ENCODE data around the gene RAP2B. TPM values are rescaled to one million over a fixed set of nuclear protein-coding genes. Genes with fewer than 3 reads are reported as not detected.

Gene RAP2B
- total RNA-seq, 2 experiments from 2014 or later, result 12.7 to 13.0 TPM

DNA sequence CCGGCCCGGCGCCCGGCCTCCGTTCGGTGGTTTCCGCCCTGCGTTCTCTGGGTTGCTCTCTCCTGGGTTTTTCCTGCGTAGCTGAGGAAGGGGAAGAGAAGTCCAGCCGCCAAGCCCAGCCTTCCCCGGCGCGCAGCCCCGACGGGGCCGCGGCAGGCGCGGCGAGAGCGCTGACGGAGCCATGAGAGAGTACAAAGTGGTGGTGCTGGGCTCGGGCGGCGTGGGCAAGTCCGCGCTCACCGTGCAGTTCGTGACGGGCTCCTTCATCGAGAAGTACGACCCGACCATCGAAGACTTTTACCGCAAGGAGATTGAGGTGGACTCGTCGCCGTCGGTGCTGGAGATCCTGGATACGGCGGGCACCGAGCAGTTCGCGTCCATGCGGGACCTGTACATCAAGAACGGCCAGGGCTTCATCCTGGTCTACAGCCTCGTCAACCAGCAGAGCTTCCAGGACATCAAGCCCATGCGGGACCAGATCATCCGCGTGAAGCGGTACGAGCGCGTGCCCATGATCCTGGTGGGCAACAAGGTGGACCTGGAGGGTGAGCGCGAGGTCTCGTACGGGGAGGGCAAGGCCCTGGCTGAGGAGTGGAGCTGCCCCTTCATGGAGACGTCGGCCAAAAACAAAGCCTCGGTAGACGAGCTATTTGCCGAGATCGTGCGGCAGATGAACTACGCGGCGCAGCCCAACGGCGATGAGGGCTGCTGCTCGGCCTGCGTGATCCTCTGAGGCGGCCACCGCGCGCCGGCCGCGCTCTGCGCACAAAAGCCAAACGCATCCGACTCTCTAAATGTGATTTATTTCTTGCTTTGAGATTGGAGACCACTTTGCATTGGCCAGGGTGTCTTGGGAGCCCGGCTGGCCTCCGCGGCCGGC is 727 bp downstream of the RAP2B start:
- no peaks in the 10 kb centered on the region for H3K27me3 Mint-ChIP-seq
- peaks cover 40% of the 10 kb centered on the region for H3K4me1 Mint-ChIP-seq (ENCODE audit: low read depth)
- H3K27ac Mint-ChIP-seq, result peak overlapping the region; percentile 98
- intact Hi-C loops (cut with micrococcal nuclease), result loop anchor here (5.0 to 10.0 kb wide), 6 partner anchors 282 to 1960 kb away; partner anchors contain the start of genes GPR171 and MBNL1
- DNase-seq, result peak; percentile 58
- peaks cover 26% of the 10 kb centered on the region for H3K36me3 Mint-ChIP-seq
- H3K4me3 Mint-ChIP-seq, result peak overlapping the region; percentile 93
- CTCF ChIA-PET, result interaction anchor here (1.2 kb wide), 1 partner anchor 120 kb away, joined by 4 read pairs; no protein-coding TSS in a partner anchor
- POLR2A ChIA-PET, result interaction anchor here (0.6 to 2.7 kb wide), 5 partner anchors 13 to 123 kb away, joined by 3 to 16 read pairs (median 6); no protein-coding TSS in a partner anchor
- H3K9me3 Mint-ChIP-seq, result no peaks in the 10 kb centered on the region

DNA sequence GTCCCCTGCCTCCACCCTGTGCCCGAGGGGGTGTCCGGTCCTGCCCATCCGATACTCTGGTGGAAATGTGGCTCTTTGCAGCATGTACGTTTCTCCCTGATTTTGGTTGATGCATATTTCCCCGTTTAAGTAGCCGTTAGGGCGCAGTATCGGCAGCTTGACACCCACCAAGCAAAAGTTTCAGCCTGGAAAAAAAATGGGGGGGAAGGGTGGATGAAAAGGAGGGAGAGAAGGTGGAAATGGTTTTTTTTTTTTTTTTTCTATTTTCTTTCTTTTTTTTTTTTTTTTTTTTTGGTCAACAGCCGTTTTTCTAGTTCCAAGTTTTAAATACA is 1.3 kb downstream of the RAP2B start:
- ChIA-PET CTCF (interaction anchor here (0.9 to 1.2 kb wide), 2 partner anchors 120 to 123 kb away, joined by 4 read pairs; no protein-coding TSS in a partner anchor), POLR2A (interaction anchor here (1.0 to 2.3 kb wide), 3 partner anchors 15 to 123 kb away, joined by 3 to 9 read pairs (median 6); no protein-coding TSS in a partner anchor)
- no peaks in the 10 kb centered on the region for H3K9me3 Mint-ChIP-seq
- no peaks in the 10 kb centered on the region for H3K27me3 Mint-ChIP-seq
- DNase-seq, result no peak
- H3K36me3 Mint-ChIP-seq, result peaks cover 26% of the 10 kb centered on the region
- peak overlapping the region; percentile 93 for H3K4me3 Mint-ChIP-seq
- H3K27ac Mint-ChIP-seq, result peak overlapping the region; percentile 98
- intact Hi-C loops (cut with micrococcal nuclease), result loop anchor here (5.0 to 10.0 kb wide), 6 partner anchors 281 to 1961 kb away; partner anchors contain the start of genes GPR171 and MBNL1
- H3K4me1 Mint-ChIP-seq (ENCODE audit: low read depth), result peaks cover 45% of the 10 kb centered on the region

DNA sequence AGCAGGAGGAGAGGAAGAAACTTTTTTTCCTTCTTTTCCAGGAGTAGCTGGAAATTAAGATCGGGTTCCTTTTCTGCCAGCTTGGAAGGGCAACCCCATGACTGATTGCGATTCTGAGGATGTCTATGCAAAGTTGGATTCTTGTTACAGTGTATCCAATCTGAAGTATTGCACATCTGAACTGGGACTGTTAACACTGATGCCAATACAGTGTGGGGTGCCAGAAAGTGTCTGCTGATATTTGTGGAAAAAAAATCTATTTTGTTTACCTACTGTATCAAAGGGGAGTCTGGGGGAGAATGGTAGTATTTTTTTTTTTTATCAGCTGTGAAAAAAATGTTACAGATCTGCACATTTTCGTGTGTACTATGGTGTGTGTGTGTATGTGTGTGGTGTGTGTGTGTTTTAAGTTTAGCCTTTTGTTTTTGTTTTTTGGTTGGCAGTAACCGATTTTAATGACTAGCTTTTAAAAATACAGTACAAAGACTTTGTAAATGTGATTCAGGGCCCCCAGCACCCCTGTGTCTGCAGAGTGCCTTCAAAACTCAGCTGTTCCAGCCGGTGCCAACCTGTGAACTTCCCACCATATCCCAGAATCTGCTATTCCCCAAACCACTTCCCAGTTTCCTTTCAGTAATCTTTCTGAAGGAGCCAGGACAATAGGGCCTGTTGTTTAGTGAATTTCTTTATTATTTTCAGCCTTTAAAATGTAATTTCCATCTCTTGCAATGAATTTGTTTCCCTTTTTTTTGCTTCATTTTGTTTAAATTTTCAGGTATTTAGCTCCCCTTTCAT is 1.9 kb downstream of the RAP2B start:
- H3K4me3 Mint-ChIP-seq, result peak overlapping the region; percentile 93
- H3K27me3 Mint-ChIP-seq, result no peaks in the 10 kb centered on the region
- peak overlapping the region; percentile 98 for H3K27ac Mint-ChIP-seq
- no peaks in the 10 kb centered on the region for H3K9me3 Mint-ChIP-seq
- H3K36me3 Mint-ChIP-seq, result peaks cover 26% of the 10 kb centered on the region
- CTCF ChIA-PET, result interaction anchor here (0.7 to 1.5 kb wide), 9 partner anchors 9 to 604 kb away, joined by 3 to 6 read pairs (median 3); no protein-coding TSS in a partner anchor
- POLR2A ChIA-PET, result interaction anchor here (1.6 to 2.3 kb wide), 2 partner anchors 14 to 122 kb away, joined by 3 to 9 read pairs; no protein-coding TSS in a partner anchor
- H3K4me1 Mint-ChIP-seq (ENCODE audit: low read depth), result peaks cover 45% of the 10 kb centered on the region
- no peak for DNase-seq
- intact Hi-C loops (cut with micrococcal nuclease), result loop anchor here (5.0 to 10.0 kb wide), 6 partner anchors 281 to 1962 kb away; partner anchors contain the start of genes GPR171 and MBNL1

DNA sequence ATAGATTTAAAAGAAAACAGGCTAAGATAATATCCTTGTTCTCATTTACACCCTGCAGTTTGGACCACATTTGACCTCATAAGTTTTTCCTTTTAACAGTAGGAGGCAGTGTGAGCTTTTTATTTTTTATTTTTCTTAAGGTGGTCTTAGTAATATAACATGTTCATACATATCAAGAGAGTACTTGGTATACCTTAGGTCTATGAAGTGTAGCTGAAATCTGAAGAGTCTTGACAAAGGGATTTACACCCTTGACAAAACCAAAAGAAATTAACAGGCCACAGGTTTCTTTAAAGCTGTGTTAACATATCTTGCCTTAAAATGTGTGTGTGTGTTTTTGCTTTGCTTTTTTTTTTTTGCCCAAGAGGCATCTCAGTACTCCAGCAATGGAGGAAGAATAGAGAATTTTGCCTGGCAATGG is 3.2 kb downstream of the RAP2B start:
- no peaks in the 10 kb centered on the region for H3K9me3 Mint-ChIP-seq
- intact Hi-C loops (cut with micrococcal nuclease), result loop anchor here (1.0 to 10.0 kb wide), 6 partner anchors 280 to 1070 kb away; partner anchors contain the start of gene MBNL1
- peaks cover 41% of the 10 kb centered on the region for H3K4me1 Mint-ChIP-seq (ENCODE audit: low read depth)
- peak overlapping the region; percentile 93 for H3K4me3 Mint-ChIP-seq
- CTCF ChIA-PET, result interaction anchor here (0.7 to 1.7 kb wide), 9 partner anchors 7 to 603 kb away, joined by 3 to 7 read pairs (median 3); no protein-coding TSS in a partner anchor
- POLR2A ChIA-PET, result interaction anchor here (0.6 kb wide), 2 partner anchors 110 to 892 kb away, joined by 3 read pairs; no protein-coding TSS in a partner anchor
- H3K27me3 Mint-ChIP-seq, result no peaks in the 10 kb centered on the region
- H3K27ac Mint-ChIP-seq, result peak overlapping the region; percentile 98
- peaks cover 29% of the 10 kb centered on the region for H3K36me3 Mint-ChIP-seq
- no peak for DNase-seq

DNA sequence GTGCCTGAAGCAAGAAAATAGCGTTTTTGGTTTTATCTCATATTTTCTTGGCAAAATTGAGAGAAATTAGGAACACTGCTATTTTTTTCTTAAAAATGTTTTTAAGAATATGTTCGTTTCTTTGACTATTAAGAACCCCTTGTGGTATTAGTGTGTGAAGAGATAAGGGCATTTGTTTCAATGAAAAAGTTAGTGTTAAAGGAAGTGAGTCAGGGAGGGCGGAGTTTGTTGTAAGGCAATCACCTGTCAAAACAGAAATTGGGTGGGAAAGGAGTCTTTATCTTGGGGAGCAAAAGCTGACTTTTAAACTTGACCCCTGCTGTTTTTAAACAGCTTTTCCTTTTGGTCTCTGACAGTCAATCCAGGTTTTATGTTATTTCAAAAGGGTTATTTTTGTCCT is 4.2 kb downstream of the RAP2B start:
- DNase-seq, result peak; percentile 29
- Mint-ChIP-seq H3K27me3 (no peaks in the 10 kb centered on the region), H3K4me1 (ENCODE audit: low read depth) (peaks cover 43% of the 10 kb centered on the region), H3K27ac (peak overlapping the region; percentile 19), H3K4me3 (peak overlapping the region; percentile 38), H3K36me3 (peaks cover 29% of the 10 kb centered on the region), H3K9me3 (no peaks in the 10 kb centered on the region)
- POLR2A ChIA-PET, result no interaction called here
- intact Hi-C loops (cut with micrococcal nuclease), result loop anchor here (1.0 to 10.0 kb wide), 6 partner anchors 55 to 1069 kb away; partner anchors contain the start of gene MBNL1
- CTCF ChIA-PET, result interaction anchor here (1.2 to 1.7 kb wide), 2 partner anchors 22 to 124 kb away, joined by 3 to 6 read pairs; no protein-coding TSS in a partner anchor

DNA sequence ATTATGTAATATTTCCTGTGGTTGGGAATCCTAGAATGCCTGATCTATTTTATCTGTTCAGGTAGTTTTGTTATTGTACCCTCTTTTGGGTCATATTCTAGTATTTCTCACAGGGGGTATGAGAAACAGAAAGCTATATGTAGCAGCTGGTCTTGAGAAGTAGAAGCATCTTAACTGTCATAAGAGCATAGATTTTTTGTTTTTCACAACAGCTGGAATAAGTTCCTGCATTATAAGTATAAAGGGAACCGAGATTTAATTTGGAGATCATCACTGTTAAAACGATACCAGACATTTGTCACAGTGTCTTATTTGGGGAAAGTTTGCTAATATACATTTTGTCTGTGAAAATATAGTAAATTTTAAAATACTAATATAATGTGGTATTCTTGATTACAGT is 4.8 kb downstream of the RAP2B start:
- Mint-ChIP-seq H3K27ac (peak overlapping the region; percentile 19), H3K4me1 (ENCODE audit: low read depth) (peaks cover 45% of the 10 kb centered on the region), H3K27me3 (no peaks in the 10 kb centered on the region), H3K4me3 (no peak overlapping the region), H3K36me3 (peaks cover 29% of the 10 kb centered on the region), H3K9me3 (no peaks in the 10 kb centered on the region)
- ChIA-PET POLR2A (no interaction called here), CTCF (interaction anchor here (1.2 to 1.8 kb wide), 2 partner anchors 21 to 602 kb away, joined by 3 to 5 read pairs; no protein-coding TSS in a partner anchor)
- intact Hi-C loops (cut with micrococcal nuclease), result loop anchor here (1.0 to 10.0 kb wide), 6 partner anchors 55 to 1068 kb away; partner anchors contain the start of gene MBNL1
- DNase-seq, result no peak

DNA sequence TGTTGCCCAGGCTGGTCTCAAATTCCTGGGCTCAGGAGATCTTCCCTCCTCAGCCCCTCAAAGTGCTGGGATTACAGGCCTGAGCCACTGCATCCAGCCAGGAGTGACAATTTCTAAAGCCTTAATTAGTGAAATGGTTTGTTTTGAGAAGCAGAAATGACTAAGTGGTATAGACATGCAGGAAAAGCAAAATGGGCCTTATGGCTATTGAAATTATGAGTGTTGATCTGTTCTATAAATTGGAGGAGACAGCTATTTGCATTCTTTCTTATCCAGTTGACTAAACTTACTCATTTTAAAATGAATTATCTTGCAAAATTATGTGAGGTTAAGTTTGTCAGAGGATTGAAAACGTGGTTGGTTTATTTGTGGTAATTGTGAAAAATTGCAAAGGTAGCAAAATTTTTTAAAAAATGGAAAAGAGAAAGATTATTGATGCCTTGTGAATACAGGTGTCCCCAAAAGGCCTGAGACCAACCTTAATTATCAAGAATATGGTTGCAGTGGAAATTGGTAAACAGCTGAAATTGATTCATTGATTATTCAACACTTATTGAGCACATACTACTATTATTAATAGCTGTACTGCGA is 7.9 kb downstream of the RAP2B start:
- Mint-ChIP-seq H3K36me3 (peaks cover 15% of the 10 kb centered on the region), H3K4me1 (ENCODE audit: low read depth) (peaks cover 49% of the 10 kb centered on the region), H3K27ac (no peak overlapping the region), H3K27me3 (no peaks in the 10 kb centered on the region), H3K4me3 (no peak overlapping the region), H3K9me3 (no peaks in the 10 kb centered on the region)
- DNase-seq, result no peak
- ChIA-PET POLR2A (no interaction called here), CTCF (interaction anchor here (0.5 kb wide), 1 partner anchor 58 kb away, joined by 3 read pairs; no protein-coding TSS in a partner anchor)
- intact Hi-C loops (cut with micrococcal nuclease), result loop anchor here (10.0 kb wide), 5 partner anchors 275 to 1065 kb away; partner anchors contain the start of gene MBNL1

DNA sequence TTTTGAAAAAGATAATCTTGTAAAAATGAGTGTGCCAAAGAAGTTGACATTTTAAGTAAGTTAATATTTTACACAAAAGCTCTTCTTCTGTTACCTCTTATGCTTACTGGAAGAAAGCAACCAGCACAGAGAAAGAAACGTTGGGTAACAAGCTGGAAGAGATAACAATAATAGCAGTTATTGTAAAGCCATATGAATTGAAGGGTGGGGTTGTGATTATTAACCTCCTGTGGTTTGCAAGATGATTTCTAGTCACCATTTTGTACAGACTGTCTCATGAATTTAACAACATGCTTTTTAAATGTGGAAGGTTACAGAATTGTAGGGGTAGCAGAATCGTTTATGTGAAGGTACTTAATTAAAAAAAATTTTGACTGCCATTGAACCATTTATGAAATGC is 9.2 kb downstream of the RAP2B start:
- H3K4me3 Mint-ChIP-seq, result no peak overlapping the region
- ChIA-PET POLR2A (no interaction called here), CTCF (interaction anchor here (0.9 kb wide), 1 partner anchor 455 kb away, joined by 3 read pairs; no protein-coding TSS in a partner anchor)
- peaks cover 35% of the 10 kb centered on the region for H3K4me1 Mint-ChIP-seq (ENCODE audit: low read depth)
- intact Hi-C loops (cut with micrococcal nuclease), result no loop called here
- H3K27ac Mint-ChIP-seq, result no peak overlapping the region
- H3K36me3 Mint-ChIP-seq, result peaks cover 5% of the 10 kb centered on the region
- H3K27me3 Mint-ChIP-seq, result no peaks in the 10 kb centered on the region
- H3K9me3 Mint-ChIP-seq, result peaks cover 2% of the 10 kb centered on the region
- no peak for DNase-seq

DNA sequence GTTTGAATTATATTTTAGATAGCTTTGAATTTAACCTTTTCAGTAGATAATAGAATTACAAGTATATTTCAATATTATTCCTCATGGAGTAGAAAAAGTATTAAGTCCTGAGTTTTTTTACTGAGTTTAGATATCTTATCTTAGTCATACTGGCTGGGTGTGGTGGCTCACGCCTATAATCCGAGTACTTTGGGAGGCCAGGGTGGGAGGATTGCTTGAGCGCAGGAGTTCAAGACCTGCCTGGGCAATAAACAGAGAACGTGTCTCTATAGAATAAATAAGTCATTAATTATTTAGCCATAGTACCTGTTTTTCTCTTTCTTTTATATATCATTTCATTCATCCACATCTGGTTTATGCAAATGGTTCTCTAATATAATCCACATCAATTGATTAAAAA is 9.9 kb downstream of the RAP2B start:
- Mint-ChIP-seq H3K27me3 (no peaks in the 10 kb centered on the region), H3K27ac (no peak overlapping the region), H3K9me3 (peaks cover 5% of the 10 kb centered on the region), H3K4me1 (ENCODE audit: low read depth) (peaks cover 29% of the 10 kb centered on the region), H3K4me3 (no peak overlapping the region), H3K36me3 (peaks cover 6% of the 10 kb centered on the region)
- CTCF ChIA-PET, result interaction anchor here (0.9 to 1.1 kb wide), 2 partner anchors 7 to 454 kb away, joined by 3 read pairs; no protein-coding TSS in a partner anchor
- intact Hi-C loops (cut with micrococcal nuclease), result no loop called here
- POLR2A ChIA-PET, result interaction anchor here (0.5 to 0.9 kb wide), 2 partner anchors 11 to 381 kb away, joined by 3 to 4 read pairs; no protein-coding TSS in a partner anchor
- DNase-seq, result no peak

DNA sequence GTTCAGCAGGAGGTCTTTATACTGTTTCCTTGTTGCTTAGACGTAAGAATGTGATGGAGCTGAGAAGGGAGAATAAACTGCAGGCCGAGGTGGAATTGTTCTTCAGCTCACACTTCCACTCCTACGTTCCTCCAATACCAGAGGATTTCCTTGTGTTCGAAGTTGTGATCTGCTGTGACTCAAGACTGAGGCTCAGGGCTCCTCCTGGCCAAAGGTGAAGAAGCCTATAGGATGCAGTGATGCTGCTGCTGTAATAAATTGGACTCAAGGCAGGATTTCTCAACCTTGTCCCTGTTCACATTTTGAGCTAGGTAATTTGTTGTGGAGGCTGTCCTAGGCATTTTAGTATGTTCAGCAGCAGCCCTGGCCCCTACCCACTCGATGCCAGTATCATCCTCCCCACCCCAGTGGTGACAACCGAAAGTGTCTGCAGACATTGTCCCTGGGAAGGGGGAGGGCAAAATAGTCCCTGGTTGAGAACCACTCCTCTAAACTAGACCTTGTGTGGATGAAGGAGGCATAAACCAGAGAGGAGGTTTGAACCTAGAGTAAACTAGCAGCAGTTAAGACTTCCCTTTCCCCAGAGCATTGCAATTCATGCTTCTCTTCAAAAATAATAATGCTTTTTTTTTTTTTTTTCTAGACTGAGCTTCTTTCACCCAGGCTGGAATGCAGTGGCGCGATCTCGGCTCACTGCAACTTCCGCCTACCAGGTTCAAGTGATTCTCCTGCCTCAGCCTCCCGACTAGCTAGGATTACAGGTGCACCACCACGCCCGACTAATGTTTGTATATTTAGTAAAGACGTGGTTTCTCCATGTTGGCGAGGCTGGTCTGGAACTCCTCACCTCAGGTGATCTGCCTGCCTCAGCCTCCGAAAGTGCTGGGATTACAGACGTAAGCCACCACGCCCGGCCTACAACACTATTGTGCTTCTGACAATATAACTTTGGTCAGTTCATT is 11.1 kb downstream of the RAP2B start:
- ChIA-PET CTCF (interaction anchor here (0.8 to 1.2 kb wide), 3 partner anchors 9 to 420 kb away, joined by 3 read pairs; no protein-coding TSS in a partner anchor), POLR2A (interaction anchor here (0.9 kb wide), 1 partner anchor 12 kb away, joined by 3 read pairs; no protein-coding TSS in a partner anchor)
- Mint-ChIP-seq H3K27me3 (no peaks in the 10 kb centered on the region), H3K4me1 (ENCODE audit: low read depth) (peaks cover 18% of the 10 kb centered on the region), H3K4me3 (no peak overlapping the region), H3K27ac (peak overlapping the region; percentile 25), H3K9me3 (peaks cover 5% of the 10 kb centered on the region), H3K36me3 (peaks cover 6% of the 10 kb centered on the region)
- DNase-seq, result no peak
- intact Hi-C loops (cut with micrococcal nuclease), result no loop called here

Data from activated CD4-positive, alpha-beta memory T cell treated with anti-CD3 and anti-CD28 coated beads for 36 hours (primary cell).